Jurkat, Clone E6-1 (cell line): Measurements from ENCODE around the gene BLID.

Source experiments
- DNase-seq: peaks from one replicate; pipeline ENCODE4 v3.0.0-alpha.2; 2011; ENCODE audit warnings: low read depth, low spot score
- H3K4me3 ChIP-seq: 2 replicates; pipeline ENCODE4 v1.5.1; 2011; ENCODE audit warnings: mild to moderate bottlenecking, low read length, control low read depth, moderate library complexity

BLID gene

DNA sequence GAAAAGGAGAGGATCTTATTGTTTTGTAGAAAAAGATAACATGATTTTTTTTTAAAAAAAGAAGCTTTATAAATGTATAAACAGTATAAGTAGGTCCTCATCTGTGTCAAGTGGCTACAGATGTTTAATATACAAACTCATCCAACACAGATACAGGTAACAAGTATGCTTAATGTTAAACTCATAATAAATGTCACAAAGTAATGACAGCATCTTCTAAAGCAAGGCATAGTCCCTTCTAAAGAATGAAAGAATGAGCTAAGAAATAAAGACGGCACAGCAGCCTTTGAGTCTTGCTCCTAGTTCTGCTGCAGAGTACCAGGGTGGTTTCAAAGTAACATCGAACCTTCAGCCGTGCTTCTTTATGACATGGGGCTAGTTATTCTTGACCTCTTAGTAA lies 28.7 kb upstream of the BLID start:
- no peak for DNase-seq
- no peak overlapping the region for H3K4me3 ChIP-seq

DNA sequence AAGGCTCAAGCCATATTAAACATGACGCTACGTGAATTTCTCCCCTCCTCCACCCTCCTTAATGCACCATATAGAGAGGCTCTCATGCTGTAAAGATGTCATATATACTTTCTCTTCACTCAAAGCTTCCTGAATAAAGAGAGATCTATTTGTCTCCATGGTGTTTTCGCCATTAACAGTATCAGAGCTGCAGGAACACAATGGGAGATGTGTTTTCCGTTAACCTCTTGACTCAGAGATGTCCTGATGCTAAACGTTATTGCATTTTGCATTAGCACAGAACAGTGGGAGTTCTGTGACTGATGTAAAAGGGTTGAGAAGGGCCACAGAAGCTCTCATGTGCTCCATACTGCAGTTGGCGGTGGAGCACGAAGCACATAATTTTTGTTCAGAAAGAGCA lies 25.7 kb upstream of the BLID start:
- no peak for DNase-seq

DNA sequence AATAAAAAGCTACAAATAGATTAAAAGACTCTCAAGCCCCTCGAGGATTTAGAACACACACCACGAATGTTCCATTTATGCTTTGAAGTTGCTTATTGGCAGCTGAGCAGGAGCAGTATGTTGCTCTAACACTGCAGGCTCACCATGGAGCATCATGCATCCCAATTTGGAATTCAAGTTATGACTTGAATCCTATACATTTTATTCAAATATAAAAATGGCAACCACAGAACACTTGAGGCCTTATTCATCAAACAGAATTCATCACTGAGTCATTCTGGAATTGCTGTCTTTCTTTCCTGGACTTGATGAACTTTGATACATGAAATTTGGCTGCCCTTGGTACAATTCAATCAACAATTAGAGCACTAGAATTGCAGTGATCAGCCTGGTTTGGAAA lies 24.5 kb upstream of the BLID start:
- H3K4me3 ChIP-seq, result no peak overlapping the region
- no peak for DNase-seq

More for the DNA sequence above, 25.7 kb upstream of the BLID start:
- no peak overlapping the region for H3K4me3 ChIP-seq

DNA sequence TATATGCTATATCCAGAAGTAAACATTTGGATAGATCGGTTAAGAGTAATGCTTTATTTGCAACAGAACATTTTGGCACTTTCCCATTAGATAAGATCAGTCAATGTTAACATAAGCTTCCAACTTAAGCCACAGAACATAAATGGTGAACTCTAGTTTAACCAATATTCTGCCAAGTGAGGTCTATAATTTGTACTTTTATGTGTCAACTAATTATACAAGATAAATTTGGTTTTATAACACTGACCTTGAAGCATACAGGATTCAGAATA lies 23.5 kb upstream of the BLID start:
- no peak for DNase-seq
- no peak overlapping the region for H3K4me3 ChIP-seq

DNA sequence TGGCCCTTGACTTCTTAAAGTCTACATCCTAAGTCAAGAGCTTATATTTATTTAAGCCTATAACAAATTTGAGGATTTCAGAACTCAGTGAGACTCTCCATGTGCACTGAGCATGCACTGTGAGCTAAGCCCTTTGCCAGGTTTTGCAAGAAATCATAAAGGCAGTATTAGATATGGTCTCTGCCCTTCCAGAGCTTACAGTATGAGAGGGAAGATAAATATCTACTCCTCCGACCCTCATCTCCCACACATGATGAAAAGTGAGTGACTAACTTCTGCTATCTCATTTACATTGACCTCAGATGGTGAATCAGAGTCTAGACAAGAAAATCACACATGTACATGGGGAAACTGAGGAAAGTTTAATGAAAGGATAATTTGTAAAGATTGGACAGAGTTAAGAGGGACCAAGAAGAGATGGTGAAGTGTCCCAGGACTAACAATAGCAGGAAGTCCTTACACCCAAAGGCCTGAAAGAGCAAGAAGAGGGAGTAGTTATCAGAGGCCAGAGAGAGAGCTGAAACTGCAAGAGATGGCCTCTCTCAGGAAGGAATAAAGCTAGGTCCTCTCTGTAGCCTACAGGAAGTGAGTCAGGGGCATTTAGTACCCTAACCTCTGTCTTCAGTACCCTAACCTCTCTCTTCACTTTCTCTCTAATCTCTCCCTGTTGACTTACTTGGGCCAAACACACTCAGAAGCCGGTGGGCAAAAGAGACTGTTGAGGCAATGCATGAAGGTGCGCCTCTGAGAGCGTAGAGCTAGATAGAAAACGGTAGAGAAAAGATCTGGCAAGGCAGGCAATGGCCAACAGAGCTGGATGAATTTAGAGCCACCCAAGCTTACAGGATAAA lies 23.0 kb upstream of the BLID start:
- DNase-seq, result no peak
- no peak overlapping the region for H3K4me3 ChIP-seq

DNA sequence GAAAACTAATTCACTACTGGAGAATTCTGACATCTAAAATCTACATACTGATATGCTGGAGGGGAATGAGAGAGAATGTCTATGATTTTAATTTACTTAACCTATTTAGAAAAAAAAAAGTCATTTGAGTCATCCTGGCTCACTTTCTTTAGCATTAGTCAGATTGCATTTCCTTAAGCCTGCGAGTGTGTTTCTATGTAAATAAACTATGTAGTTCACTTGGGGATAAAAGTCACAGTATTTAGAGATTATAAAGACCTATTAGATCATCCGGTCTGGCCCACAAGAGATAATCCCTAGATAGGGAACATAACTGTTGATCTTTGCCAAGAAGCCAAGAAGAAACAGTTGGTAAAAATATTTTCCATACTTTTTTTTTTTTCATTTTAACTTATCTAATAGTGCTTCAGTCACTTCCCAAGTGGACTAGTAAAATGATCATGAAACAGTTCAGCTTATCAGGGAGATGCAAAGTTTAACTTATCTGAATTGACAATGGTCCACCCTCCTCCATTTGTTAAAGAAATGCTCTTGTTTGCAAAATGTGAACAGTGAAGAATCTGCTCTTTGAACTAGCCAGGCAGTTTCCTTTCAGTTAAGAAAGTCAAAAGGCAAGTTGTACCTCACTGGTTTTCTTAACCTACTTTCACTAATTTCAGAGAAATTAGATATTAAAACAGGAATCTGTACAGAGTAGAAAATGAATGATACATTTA lies 21.2 kb upstream of the BLID start:
- H3K4me3 ChIP-seq, result no peak overlapping the region
- DNase-seq, result no peak

DNA sequence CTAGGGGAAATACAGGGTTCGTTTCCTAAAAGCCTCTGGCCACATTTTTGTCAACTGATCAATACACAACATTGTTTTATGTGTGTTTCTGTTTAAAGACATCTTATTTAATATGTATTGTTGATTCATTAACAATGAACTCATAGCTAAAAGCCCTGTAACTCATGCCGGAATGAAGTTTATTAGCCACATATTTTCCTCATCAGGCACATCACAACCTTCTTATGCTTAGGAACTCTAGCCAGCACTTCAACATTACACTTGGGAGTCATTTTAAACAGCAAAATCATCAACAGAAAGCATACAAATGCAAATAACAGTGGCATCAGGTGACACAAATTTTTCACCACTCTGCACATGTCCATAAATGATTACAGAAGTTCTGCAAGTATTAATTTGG lies 15.1 kb upstream of the BLID start:
- no peak overlapping the region for H3K4me3 ChIP-seq
- no peak for DNase-seq

DNA sequence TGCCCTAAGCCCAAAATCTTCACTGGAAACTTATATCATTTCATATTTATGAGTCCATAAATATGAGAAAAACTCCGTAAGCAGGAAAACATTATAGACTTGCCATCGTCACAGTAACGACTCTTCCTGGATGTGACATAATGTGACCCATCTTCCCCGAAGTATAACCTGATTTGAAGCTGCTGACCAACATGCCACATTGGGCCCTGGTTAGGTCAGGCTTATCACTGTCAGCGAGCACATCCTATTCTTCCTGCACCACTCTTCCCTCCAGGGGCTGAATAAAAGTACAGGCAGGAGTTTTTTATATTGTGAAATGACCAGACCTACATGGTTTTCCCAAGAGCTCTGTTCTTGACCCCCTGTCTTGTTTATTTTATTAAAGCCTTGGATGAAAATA lies 12.1 kb upstream of the BLID start:
- DNase-seq, result no peak
- no peak overlapping the region for H3K4me3 ChIP-seq

DNA sequence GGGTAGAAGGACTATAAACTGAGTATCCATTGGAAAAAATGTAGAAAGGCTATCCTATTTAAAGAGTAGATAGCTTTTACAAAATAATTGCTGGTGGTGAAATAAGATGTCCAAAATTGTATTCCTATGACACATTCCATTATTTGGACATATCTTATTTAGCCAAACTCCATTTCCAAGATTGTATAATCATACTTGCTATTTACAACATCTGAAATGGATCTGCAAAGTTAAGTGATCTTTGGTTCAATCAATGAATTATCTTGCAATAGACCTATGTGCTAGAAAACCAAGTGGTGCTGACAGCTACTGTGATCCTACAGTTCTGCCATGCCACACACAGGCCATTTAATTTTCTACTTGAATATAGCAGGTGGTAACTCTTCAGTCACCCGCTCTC lies 11.0 kb upstream of the BLID start:
- H3K4me3 ChIP-seq, result no peak overlapping the region
- no peak for DNase-seq

DNA sequence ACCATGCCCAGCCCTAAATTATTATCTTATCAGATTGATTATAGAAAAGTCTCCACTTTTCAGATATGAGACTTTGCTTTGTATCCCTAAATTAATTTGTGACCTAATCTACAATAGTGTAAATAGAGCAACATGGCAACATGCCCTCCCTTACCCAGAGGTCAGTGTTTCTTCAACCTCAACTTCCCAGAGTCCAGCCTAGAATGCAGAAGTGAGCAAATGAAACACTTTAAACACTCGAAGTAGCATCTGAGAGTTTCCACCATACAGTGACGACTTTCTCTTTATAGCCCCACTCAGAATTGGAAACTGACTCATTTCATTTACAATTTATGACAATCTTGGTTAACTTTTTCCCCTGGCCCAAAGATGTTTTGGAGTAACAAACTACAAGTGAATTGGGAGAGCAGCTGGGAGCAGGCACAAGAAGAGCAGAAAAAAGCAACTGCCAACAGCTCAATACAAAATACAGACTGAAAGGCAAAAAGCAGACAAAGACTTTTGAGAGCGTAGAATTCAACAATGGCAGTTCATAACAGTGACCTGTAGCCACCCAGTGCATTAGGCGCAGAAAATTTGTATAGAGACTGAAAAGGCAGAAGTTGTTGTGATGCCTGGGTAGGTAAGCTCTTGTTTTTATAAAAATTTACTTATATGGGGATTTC lies 10.1 kb upstream of the BLID start:
- no peak for DNase-seq
- no peak overlapping the region for H3K4me3 ChIP-seq

DNA sequence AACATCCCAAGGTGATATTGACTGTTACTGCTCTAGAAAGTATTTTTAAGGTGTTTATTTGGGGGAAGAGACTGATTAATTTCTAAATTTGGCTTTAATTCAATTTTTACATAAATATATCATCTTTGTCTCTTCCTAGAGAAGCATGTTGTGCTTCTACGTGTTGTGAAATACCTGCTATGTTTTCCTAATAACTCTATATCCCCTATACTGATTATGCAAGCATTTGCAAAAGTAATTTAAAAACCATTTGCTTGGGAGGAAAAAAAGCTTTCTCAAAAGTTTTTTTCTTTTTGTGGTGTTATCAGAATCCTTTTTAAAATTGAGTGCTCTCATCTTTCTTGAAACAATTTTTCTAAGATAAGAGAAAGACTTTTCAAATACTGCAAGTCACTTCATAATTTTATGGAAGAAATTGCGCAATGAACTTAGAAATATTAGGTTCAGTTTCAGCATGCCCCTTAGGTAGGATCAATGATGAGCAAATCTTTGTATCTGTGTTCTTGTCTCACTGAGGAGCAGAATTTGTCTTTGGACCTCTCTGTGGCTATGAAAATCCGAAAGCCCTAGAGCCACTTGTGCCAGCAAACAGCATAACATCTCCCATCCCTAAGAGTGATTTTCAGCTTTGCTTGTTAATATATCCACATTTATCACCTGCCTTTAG lies 7.4 kb upstream of the BLID start:
- H3K4me3 ChIP-seq, result no peak overlapping the region
- DNase-seq, result no peak

DNA sequence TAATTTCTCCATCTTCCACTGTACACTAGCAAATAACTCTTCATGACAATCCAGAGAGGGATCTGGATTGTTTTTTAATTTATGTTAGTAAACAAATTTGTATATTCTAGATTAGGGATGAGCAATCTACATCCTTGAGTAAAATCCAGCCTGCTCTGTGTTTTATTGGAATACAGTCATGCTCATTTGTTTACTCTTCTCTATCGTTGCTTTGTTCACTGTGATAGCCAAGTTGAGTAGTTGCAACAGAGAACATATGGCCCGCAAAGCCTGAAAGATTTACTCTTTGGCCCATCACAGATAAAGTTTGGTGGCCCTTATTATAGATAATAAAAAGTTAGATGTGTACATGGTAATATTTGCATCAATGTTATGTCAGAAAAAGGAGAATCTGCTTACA lies 6.2 kb upstream of the BLID start:
- no peak for DNase-seq
- H3K4me3 ChIP-seq, result no peak overlapping the region

DNA sequence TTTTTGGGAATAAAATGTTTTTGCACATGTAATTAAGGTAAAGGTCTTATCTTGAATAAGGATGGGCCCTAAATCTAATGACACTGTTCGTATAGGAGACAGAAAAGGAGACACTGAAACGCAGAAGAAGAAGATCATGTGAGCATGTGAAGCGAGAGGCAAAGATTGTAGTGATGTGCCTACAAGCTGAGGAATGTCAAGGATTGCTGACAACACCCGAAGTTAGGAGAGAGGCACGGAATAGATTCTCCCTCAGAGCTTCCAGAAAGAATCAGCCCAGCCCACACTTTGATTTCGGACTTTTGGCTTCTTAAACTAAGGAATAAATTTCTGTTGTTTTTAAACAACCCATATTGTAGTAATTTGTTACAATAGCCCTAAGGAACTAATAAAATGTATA lies 4.1 kb upstream of the BLID start:
- H3K4me3 ChIP-seq, result no peak overlapping the region
- no peak for DNase-seq

DNA sequence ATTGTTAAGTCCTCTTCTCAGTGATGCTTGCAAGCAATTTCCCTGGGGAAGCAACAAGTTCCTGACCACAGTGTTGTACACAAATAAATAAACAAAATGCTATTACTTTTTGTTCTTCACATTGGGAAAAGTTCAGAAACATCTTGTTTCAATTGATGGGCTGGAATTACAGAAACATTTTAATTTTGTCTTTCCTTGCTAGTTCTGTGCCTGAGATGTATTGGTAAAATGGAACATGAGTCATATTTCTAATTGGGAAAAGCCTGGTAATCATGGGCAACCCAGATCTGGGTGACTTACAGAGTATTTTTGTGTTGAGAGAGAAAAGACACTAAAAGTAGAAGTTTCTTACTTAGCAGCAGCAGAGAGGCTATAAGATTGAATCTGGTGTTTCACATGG lies 576 bp upstream of the BLID start:
- no peak overlapping the region for H3K4me3 ChIP-seq
- no peak for DNase-seq

DNA sequence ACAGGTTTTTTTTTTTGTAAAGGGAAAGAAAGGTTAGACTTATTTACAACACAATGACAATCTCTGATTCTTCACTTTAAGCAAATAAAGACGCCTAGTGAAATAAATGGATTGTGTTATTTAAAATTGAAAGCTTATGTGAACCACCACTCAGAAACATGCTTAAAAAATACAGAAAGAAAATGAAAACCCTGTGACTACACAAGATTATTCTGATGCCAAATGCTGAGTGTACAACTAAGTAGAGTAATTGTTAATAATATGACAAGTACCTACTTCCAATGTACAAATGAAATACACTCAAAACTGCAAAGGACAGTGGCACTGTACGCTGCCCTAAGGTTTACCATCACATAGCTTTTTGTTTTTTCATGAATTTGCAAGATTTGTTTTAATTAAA lies 1.0 kb downstream of the BLID start:
- no peak for DNase-seq
- H3K4me3 ChIP-seq, result no peak overlapping the region

DNA sequence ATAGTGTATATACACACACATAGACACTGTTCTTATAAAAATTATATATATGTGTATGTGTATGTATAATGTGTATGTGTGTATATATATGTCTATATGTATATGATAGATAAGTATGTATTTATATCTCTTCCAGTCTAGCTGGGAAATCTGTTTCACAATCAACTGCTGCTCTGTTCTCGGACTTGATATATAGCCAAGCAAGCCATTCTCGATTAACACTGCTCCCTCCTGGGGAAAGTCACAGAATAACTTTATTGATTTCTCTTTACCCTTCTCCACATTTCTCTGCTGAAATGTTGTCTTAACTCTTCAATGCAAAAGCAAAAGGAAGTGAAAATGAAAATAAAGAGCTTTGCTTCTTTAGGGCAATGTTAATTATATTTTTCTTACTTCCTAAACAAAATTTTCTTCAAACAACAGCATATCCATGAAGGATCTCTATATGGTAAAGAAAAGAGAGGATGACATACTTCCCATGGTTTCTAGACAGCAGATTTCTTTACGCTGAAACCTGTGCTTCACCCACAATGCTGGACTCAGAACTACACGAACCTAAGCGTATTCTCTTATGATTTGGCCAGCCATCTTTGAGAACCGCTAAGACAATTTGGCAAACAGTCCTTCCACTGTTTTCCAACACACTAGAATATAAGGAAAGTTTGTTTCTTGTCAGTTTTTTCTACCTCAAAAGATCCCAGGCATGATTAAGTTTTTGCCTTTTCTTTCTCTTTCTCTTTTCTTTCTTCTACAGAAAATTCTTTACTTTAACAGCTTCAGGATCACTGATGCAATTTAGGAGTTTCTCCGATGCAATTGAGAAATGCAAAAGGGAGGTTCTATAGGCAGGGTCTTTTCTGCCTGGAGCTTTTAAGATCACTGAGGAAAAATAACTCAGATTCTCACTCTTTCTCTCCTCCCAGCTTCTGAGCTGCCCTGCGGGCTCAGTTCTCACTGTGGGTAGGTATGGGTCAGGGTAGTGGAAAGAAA lies 1.9 kb downstream of the BLID start:
- no peak overlapping the region for H3K4me3 ChIP-seq
- no peak for DNase-seq

DNA sequence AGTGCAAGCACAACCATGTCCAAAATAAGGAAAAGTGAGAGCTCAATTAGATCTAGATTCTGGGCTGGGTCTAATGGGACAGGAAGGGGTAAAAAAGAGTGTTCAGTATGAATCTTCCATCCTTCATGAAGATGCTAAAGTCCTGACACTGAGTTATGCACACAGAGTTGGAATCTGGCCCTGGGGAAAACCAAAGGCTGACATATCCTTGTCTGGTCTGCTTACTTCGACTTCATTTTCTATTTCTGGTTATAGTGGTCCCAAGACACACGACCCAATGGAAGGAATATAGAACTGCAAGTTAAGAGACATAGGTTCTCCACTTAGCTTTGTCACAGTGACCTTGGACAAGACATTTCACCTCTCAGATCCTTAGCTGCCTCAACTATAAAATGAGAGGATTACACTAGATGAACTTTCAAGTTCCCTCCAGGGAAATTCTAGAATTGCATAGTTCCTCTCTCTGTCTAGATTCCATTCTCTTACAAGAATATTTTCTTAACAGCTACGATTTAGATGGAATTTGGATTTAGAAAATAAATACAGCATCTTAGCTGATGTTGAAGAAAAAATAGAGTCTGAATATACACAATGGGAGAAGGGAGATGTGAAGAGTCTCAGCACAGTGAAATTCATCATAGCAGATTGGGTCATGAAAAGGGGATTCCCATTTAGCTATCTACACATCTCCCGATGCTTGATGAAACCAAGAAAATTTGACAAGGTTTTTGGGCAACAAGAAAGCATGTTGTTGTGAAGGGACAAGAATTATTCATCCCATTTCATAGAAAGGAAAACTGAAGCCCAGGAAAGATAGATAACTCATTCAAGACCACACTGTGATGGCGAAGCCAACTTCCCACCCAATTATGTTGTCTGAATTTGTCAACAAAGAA lies 3.3 kb downstream of the BLID start:
- no peak for DNase-seq
- no peak overlapping the region for H3K4me3 ChIP-seq

DNA sequence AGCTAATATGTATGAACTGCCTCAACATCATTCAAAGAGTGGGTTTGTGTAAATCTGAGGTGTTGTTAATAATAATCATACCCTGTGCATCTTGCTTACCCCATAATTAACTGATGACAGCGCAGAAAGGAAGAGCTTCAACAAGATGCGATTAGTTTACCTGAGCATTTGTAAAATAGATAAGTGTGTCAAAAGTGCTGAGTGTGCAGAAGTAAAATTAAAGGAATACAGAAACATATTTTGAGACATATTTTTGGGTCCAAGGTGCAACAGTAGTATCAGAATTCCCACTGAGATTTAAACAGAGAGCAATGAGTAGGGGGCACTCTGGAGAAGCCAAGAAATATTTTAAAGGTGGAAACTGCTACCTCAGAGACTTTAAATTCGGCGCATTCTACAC lies 6.1 kb downstream of the BLID start:
- no peak for DNase-seq
- no peak overlapping the region for H3K4me3 ChIP-seq
